NCI-H82 (cell line): ENCODE data around the gene SLC8B1.
"Not testable (repeated sequence)": the region's sequence is repeated elsewhere in the genome, so short reads cannot be mapped to it uniquely, and the experiment has no call there.

Experiments used
- DNase-seq: peaks from one replicate; lab custom pipeline; 2025; lab: John Stamatoyannopoulos, UW

SLC8B1 gene

GRCh38 chr12:113354192-113354591 is 19.3 kb upstream of the SLC8B1 start:
- DNase-seq: not testable (repeated sequence)

GRCh38 chr12:113351089-113351488 is 16.2 kb upstream of the SLC8B1 start:
- DNase-seq: no peak

DNA sequence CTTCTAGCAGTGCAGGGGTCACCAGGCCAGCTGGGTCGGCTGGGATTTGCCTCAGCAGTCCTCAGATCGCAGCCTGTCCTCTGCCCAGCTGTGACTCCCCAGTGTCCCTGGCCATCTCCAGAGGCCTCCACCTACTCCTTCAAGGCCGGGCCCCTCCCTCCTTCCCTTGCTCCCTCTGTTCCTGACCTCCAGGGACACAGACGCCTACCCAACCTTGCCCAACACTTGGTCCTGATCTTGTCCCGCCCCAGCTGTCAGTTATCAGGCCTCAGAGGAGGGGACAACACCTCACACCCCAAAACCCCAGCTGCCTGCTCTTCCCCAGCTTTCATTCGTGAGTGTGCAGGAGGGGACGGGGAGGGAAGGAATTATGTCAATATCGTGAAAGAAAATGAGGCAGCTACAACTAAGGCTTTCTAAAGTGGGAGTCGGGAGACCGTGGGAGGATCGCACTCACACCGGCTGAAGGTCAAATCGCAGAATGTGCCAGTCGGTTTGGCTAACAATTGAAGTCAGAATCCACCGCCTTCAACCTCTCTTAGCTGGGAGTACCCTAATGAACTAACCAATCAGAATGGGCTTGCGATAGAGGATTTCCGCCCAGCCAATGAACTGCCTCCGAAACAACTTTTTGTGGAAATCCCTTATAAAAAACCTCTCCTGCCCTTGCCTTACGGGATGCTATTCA is 14.1 kb upstream of the SLC8B1 start:
- DNase-seq: no peak

DNA sequence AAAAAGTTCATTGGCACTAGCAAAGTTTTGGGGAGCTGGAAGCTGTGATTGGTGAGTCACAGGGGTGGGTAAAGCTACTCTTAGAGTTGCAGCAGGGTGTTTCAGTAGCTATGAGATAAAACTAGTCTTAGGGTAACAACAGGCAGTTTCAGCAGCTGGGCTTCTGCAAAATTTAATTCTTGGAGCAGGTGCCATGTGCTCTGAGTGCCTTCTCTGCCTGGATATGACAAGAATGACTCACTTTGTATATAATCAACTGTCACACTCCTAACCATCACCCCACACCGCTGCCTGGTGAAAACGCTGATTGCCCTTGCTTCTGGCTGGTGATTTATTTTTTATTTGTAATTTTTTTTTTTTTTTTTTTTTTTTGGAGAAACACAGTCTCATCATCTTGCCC is 13.0 kb upstream of the SLC8B1 start:
- DNase-seq: no peak

DNA sequence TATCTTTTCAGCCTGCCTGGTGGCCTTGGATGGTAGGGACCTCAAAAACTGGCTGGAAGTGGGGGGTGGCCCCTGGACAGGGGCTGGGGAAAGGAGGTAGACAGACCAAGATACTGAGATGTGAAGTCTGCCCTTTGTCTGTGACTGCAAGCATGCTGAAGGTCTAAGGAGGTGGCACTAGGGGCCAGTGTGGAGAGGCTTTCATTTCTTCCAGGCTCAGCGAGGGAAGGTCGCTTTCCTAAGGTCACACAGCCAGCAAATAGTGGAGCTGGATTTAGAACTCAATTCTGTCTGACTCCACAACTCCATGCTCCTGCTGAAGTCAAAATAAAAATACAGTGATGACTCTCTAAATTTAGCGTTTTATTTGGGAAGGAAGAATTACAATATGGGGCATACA is 12.2 kb upstream of the SLC8B1 start:
- DNase-seq: peak; percentile 19

GRCh38 chr12:113346353-113346752 is 11.4 kb upstream of the SLC8B1 start:
- DNase-seq: no peak

DNA sequence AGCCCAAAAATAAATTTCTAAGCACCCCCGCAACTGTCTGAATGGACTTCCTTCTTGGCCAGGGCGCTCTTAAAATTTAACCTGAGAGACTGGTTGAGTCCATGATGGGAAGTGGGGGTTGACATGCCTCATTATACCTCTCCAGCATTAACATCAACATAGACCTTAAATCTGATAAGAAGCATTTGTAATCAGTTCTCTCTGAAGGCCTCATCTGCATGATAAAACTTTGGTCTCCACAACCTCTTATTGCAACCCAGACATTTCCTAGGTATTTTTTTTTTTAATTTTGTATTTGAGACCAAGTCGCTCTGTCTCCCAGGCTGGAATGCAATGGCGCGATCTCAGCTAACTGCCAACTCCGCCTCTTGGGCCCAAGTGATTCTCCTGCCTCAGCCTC is 10.4 kb upstream of the SLC8B1 start:
- DNase-seq: no peak

DNA sequence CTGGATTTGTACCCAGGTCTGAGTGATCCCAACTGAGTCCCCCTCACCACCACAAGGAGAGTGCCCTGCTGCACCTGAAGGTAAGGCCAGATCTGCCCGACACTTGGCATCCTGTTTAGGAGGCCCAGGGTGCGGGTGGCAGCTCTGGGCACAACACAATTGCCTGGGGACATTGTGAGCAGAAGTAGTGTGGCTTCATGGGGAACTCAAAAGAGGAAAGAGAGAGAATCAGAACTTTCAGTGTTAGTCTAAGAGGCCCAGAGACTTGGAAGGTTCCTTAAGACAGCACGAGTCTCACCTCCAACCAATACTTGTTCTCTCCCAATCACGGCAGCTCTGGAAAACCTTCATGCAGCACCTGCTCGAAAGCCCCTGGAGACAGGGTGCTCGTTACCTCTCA is 6.6 kb upstream of the SLC8B1 start:
- no peak for DNase-seq

DNA sequence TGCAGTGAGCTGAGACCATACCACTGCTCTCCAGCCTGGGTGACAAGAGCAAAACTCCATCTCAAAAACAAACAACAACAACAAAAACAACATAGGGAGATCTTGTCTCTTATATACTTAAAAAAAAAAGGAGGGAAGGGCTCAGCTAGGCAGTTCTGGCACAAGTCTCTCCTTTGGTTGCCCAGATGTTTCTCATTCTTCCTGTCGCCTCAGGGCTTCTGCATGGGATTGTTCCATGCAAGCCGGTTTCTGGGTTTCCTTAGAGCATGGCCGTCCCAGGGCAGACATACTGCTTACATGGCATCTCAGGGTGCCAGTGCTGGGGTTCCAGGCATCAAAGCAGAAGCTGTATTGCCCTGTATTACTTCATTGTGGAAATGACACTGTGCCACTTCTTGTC is 5.2 kb upstream of the SLC8B1 start:
- DNase-seq: no peak

- DNase-seq: no peak
Observed at GRCh38 chr12:113339540-113339939, 4.6 kb upstream of the SLC8B1 start.

- no peak for DNase-seq
Observed at GRCh38 chr12:113333877-113334785, 778 bp downstream of the SLC8B1 start.

GRCh38 chr12:113333418-113333750 is 1.5 kb downstream of the SLC8B1 start:
- DNase-seq: no peak

DNA sequence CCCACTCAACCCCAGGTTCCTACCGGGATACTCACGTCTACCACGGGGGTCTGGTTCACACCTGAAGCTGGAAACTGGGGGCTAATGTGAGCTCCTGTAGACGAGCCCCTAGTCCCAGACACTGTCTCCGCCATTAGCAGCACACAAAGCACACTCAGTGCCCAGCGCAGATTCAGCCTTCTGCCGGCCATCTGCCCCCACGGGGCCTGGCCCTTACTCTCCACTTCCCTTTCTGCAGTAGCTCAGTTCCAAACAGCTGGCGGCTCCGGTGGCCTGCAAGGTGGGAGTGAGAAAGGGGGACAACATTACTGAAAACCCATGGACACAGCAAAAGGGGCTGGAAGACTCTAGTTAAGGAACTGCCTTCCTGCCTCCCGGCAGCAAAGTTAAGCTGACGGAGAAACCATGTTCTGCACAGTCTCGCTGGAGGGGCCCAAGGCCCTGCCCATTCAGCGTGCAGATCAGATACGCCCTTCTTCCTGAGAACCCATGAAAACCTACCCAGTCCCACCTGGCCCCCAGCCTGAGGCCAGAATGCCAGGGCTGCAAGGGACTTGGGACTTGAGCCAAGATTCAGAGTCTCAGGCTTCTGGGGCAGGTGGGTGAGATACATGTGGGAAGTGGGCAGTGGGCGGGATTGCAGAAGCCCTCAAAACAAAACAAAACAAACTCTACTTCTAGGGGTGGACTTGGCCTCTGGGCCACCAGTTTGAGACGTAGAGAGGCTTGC is 2.1 kb downstream of the SLC8B1 start:
- DNase-seq: no peak

DNA sequence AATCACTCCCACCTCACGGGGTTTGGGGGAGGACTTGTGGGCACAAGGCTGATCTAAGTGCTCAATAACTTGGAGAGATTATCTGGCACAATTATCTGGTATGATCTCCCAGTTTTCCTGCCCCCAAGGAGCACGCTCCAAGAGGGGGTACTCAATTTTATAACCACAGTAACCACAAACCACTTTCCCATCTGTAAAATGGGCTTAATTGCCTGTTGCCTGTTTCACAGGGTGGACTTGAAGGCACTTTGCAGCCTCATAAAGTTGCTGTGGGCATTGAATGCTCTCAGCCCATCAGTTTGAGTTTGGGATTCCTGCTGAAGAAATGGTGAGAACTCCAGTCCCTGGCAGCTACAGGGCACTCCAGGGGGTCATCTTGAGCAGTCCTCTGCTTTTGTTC is 4.4 kb downstream of the SLC8B1 start:
- no peak for DNase-seq

DNA sequence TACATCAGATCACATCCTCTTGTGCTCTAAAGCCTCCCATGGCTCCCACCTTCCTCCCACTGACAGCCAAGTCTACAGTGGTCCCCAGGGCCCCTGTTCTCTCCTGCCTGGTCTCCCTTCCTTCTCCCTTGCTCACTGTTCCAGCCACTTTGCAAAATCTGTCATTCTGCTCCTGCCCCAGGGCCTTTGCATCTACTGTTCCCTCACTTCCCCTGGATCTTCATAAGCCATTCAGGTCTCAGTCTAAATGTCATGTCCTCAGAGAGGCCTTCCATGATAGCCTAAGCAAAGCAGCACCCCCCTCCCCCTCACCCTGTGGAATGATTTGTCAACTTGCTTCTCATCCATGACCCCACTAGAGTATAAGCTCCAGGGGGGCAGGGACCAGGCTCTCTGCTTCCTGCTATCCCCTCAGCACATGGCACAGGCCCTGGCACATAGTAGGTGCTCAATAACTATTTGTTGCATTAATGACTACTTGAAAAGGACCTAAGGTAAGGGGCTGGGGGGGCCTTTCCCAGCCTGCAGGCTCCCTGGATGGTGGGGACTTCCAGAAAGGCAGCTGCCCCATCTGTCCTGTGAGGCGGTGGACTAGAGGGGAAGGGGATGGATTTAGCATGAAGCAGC is 5.0 kb downstream of the SLC8B1 start:
- no peak for DNase-seq

GRCh38 chr12:113329022-113329790 is 5.7 kb downstream of the SLC8B1 start:
- DNase-seq: no peak

DNA sequence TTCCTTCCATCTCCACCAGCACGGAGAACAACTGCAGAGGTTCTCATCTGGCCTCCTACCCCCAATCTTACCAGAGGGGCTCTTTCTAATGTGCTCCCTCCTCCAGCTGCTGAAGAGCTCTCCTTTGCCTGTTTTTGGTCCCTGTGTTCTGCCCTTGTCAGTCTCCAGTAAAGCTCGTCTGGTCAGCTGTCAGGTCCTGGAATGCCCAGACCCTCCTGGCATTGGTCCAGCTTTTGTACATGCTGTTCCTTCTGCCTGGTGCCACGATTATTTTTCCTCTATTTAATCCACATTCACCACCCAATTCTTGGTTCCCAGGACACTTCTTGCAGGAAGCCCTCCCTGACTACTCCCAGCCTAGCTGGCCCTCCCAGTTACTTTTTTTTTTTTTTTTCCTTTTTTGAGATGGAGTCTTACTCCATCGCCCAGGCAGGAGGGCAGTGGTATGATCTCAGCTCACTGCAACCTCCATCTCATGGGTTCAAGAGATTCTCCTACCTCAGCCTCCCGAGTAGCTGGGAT is 6.5 kb downstream of the SLC8B1 start:
- DNase-seq: no peak

GRCh38 chr12:113326775-113327395 is 8.0 kb downstream of the SLC8B1 start:
- DNase-seq: no peak

DNA sequence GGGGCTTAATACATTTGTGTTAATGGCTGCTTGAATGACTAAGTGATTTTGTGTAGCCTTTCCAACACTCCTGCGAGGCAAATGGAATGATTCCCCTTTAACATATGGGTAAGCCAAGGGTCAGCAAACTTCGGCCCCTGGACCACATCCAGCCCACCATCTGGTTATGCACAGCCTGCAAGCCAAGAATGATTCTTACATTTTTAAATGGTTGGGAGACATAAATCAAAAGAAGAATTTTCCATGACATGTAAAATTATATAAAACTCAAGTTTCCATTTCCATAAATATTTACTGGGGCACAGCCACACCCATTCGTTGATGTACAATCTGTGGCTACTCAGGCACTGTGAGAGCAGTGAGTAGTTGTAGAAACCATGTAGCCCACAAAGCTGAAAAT is 9.0 kb downstream of the SLC8B1 start:
- DNase-seq: no peak

DNA sequence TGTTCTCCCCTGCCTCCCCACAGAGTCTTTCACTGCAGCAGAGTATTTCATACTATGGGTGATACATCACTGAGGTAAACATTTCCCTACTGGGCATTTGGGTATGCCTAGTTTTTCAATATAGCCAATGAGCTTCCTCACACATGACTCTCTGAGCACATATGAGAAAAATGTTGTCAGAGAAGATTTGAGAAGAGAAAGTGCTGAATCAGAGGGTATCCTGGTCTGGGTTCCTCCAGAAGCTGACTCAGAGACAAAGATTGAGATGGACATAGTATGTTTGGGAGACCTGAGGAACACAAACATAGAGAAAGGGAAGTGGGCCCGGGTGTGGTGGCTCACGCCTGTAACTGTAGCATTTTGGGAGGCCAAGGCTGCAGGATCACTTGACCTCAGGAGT is 12.6 kb downstream of the SLC8B1 start:
- DNase-seq: no peak

DNA sequence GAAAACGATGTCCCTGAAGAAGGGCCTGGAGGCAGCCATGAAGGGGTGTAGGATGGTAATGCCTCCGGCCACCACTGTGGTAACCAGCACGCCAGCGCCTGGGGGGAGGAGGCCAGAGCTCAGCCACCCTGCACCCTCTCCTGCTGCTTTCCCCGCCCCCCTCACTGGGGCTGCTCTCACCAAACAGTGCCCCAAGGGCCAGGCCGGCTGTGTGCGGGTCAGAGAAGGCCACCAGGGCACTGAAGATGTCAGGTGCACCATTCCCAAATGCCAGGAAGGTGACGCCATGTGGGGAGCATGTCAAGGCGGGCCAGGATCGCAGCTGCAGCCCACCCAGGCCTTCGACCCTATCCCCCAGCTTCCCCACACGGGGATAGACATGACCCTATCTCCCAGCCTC is 14.5 kb downstream of the SLC8B1 start:
- no peak for DNase-seq
